ENCODE results near the gene PLEKHA5.
"Not testable (repeated sequence)": the region's sequence is repeated elsewhere in the genome, so short reads cannot be mapped to it uniquely, and the experiment has no call there.

The PLEKHA5 gene

DNA sequence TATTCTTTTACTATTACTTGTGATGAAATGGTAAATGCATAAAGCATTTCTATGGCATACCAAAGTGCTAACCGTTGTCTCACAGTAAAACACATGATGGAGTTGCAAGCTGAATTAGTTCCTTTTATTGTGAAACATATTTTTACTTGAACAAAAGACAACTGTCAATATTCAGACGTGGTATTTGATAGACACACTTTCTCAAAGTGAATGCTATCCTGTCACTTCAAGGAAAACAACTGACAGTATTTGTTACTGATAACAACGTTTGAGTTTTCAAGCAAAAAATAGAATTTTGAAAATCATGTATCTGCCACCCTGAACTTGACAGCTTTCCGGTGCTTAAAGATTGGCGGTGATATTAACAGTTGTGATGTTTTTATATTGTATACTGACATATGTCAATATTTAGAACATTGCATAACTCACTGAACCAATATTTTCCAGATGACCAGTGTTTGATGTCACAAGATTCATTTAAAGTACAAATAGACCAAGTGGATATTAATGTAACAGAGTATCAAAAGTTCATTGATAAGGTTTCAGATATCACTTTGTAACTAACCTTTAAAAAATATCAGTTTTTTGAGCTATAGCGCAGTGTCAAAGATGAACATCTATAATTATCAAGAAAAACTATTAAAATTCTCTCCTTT is 156.4 kb downstream of the PLEKHA5 start:
- no peak for DNase-seq

- DNase-seq, result no peak
Observed at GRCh38 chr12:19287302-19287701, 157.8 kb downstream of the PLEKHA5 start.

DNA sequence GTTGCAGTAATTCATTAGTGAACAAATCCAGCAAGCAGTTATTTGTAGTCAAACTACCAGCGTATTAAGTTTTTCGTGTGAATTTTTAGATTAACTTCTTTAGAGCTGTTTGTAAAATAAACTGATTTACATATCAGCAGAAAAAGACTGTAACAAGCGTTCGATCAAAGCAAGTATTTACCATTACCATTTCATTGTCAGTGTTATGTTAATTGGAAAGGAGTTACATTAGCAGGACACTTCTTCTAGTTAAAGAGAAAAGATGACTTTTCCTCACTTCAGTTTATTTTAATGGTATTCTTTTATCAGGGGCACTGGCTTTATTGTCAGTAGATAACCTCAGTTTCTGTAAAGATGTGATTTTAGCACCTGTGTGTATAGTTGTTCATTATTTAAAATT is 158.6 kb downstream of the PLEKHA5 start:
- no peak for DNase-seq

- no peak for DNase-seq
Observed at GRCh38 chr12:19288603-19289244, 159.2 kb downstream of the PLEKHA5 start.

DNA sequence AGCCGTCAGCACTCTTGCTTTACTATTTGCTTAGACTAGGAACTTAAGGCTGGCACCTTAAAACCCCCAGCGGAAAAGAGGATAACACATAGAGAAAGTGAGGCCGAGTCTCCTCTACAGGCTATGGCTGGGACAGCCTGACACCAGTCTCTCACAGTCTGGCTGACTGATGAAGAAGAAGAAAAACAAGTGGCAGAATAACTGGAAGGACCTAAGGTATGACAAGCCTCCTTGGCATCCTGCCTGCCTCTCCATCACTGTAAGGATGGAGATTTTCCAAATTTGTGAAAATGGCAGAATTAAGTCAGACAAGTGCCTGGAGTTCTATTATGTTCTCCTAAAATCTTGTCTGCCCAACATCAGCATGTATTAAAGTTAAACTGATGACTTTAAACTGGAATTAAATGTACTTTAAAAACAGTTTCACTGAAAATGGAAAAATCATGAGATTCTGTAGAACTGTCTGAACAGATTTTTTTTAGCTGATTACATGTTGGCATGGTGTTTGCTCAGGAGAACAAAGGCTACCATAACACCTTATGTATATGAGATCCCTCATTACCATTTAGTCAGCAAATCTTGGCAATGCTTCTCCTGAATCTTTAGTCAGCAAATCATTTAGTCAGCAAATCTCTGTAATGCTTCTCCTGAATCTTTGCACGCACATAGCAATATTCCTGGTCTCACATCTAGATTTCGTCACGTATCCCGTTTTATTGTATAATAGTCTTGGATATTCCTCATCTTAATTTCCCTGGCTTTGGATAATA is 169.5 kb downstream of the PLEKHA5 start:
- DNase-seq, result no peak

DNA sequence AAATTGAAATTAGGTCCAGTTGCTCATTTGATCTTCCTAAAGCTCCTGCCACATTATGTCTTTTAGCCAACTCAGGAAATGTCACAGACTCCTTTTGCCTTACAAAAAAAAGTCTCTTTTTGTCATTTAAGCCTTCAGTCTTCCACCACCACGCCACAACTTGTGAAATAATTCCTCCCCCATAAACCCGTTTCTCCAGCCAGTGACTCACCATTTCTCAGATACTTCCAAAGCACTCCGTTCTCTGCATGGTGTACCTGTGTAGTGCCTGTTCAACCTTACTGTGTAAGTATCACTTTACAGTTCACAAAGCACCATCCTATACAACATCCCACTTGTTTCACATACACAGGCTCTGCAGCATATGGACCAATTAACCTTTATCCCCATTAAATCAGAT is 170.2 kb downstream of the PLEKHA5 start:
- DNase-seq, result no peak

- no peak for DNase-seq
Observed at GRCh38 chr12:19301223-19301622, 171.7 kb downstream of the PLEKHA5 start.

- no peak for DNase-seq
Observed at GRCh38 chr12:19301688-19302087, 172.2 kb downstream of the PLEKHA5 start.

DNA sequence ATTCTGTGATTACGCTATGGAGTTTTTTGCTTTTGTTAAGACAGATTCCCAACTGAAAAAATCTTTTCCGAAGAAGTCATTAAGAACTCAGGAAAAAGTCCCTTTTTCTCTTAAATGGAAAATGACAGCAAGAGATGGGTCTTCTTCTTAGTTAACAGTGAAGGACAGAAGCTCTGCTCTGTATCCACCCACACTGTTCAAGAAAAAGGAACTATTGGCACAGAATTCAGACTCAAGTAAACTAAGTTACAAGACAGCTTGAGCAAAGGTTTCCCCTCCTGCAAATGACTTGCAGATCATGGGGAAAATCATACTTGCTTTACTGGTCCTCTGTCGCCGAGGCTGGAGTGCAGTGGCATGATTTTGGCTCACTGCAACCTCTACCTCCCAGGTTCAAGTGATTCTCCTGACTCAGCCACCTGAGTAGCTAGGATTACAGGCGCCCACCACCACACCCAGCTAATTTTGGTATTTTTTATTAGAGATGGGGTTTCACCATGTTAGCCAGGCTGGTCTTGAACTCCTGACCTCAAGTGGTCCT is 172.6 kb downstream of the PLEKHA5 start:
- DNase-seq, result no peak

GRCh38 chr12:19303496-19303895 is 174.0 kb downstream of the PLEKHA5 start:
- DNase-seq, result no peak

DNA sequence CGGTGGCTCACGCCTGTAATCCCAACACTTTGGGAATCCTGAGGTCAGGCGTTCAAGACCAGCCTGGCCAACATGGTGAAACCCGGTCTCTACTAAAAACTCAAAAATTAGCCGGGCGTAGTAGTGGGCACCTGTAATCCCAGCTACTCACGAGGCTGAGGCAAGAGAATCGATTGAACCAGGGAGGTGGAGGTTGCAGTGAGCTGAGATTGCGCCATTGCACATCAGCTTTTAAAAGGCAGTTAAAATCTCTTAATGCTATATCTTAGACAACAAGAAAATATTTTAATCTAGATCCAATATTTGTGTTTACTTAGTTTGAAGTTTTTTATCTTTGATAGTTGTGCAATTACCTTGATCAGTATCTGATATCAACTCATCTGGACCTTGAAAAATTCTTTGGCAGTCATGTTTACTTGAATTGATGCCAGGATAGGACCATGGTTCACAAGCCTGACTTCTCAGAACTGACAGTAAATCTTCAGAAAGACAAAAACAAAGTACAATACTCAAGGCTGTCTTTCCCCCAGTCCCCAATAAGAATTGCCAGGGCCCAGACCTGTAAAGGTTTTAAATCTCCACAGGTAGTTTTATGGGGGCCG is 174.7 kb downstream of the PLEKHA5 start:
- DNase-seq, result no peak

DNA sequence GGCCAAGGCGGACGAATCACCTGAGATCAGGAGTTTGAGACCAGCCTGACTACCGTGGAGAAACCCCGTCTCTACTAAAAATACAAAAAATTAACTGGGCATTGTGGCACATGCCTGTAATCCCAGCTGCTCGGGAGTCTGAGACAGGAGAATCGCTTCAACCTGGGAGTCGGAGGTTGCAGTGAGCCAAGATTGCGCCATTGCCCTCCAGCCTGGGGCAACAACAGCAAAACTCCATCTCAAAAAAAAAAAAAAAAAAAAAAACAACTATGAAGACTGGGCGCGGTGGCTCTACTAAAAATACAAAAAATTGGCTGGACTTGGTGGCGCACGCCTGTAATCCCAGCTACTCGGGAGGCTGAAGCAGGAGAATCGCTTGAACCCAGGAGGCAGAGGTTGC is 176.1 kb downstream of the PLEKHA5 start:
- DNase-seq, result not testable (repeated sequence)

DNA sequence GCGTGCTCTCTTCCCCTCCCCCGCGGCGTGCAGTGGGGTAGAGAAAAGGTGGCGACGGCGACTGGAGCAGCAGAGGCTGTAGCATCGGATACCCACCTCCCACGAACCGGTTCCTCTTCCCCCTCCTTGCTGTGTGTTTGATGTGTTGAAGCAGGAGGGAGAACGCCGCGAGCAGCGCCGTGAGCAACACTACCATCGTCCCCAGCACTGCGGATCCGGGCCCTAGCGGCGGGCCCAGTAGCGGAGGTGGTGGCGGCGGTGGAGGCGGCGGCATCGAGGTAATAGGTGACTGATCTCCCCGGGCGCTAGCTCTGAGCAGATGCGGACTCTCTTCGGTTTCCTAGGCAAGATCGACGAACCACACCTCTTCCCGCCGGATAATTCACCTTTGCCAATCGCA is 176.8 kb downstream of the PLEKHA5 start:
- no peak for DNase-seq

GRCh38 chr12:19307451-19307850 is 177.9 kb downstream of the PLEKHA5 start:
- DNase-seq, result no peak

DNA sequence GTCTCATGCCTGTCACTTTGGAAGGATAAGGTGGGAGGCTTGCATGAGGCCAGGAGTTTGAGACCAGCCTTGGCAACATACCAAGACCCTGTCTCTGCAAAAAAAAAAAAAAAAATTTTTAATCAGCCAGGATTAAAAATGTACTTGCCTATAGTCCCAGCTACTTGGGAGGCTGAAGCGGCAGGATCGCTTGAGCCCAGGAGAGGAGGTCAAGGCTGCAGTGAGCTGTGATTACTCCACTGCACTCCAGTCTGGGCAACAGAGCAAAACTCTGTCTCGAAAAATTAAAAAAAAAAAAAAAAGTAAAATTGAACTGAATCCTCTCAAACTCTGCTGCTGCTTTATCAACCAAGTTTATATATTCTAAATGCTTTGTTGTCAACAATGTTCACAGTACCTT is 181.6 kb downstream of the PLEKHA5 start:
- DNase-seq, result no peak

DNA sequence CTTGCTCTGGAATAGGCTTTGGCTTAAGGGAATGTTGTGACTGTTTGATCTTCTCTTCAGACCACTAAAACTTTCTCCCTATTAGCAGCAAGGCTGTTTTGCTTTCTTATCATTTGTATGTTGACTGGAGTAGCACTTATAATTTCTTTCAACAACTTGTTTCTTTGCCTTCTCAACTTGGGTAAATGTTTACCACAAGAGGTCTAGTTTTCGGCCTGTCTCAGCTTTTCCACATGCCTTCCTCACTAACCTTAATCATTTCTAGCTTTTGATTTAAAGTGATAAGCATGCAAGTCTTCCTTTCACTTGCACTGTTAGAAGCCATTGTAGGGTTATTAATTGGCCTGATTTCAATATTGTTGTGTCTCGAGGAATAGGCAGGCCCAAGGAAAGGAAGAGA is 183.1 kb downstream of the PLEKHA5 start:
- DNase-seq, result no peak

DNA sequence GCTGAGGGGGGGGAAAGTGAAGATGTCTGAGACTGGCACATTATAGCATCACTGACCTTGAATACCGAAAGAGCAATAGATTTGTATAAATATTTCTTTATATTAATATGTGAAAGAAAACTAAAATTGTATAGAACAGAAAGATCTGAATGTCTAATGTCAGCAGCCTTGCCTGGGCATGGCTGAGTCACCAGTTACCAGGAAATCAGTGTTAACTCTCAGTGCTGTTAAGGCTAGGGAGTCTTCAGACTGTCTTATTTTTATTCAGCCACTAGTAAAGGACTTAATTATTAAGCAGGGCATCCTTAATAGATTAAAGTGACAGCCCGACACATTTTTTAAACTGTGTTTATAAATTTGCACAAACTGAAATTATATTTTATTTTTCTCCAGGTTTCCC is 186.9 kb downstream of the PLEKHA5 start:
- no peak for DNase-seq

DNA sequence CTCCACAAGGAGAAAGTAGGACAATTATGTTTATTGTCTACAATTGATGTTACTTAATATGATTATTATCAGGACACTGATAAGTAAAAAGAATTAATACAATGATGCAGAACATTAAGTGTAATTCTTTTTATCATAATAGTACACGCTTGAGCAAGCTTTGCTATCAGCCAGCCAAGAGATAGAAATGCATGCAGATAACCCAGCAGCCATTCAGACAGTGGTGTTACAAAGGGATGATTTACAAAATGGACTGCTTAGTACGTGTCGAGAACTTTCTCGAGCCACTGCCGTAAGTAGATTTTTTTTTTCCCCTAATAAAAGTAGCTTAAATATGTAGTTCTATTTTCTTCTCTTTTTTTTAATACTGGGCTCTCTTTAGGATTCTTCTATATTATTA is 192.8 kb downstream of the PLEKHA5 start:
- no peak for DNase-seq

DNA sequence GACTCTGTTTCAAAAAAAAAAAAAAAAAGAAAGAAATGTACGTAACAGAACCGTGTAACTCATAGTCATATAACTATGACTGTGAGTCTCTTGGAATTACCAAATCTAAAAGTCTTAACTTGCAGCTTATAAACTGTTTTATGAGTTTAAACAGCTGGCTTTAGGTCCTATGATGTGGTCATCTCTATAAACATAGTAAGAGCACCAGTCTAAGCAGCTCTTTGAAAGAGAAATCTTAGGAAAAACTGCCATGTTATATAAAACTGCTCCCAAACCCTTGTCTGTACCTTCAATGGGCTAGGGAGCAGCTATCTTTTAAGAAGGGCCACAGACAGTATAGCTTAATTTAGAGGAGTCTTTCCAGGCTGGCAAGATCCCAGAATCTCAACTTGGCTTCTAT is 194.3 kb downstream of the PLEKHA5 start:
- DNase-seq, result no peak

DNA sequence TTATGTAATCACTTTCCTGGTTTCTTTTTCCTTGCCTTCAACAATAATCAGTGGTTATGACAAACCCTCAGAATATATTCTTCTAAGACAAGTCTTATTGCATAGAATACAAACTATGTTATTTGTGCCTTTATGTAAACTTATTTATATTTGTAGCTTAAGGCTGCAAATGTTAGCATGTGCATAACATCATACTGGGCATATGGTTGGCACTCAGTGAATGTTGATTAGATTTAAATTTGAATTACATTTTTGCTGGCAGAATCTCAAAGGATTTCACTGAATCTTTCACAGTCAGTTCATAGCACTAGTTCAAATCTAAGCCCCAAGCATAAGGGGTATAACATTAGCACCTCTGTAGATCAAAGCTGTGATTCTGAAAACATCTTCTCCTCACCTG is 196.6 kb downstream of the PLEKHA5 start:
- no peak for DNase-seq

DNA sequence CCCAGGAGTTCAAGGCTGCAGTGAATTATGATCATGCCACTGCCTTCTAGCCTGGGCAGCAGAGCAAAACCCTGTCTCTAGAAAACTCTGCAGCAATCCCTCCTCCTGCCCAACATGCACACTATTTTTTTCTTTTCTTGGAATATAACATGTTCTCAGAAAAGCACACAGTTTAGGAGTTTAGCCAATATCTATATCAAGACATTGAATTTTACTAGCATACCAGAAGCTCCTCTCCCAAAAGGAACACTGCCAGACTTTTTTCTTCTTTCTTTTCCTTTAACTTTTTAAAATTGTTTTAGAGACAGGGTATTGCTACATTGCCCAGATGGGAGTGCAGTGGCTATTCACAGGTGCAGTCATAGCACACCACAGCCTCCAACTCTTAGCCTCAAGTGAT is 202.7 kb downstream of the PLEKHA5 start:
- DNase-seq, result no peak

DNA sequence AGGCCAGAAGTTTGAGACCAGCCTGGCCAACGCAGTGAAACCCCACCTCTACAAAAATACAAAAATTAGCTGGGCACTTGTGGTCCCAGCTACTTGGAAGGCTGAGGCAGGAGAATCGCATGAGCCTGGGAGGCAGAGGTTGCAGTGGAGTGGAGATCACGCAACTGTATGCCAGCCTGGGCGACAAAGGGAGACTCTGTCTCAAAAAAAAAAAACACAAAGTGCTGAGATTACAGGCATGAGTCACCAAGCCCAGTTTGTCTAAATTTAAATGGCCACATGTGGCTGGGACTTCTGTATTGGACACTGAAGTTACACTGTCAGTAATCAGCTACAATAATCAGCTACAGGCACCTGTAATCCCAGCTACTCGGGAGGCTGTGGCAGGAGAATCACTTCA is 208.9 kb downstream of the PLEKHA5 start:
- DNase-seq, result no peak

DNA sequence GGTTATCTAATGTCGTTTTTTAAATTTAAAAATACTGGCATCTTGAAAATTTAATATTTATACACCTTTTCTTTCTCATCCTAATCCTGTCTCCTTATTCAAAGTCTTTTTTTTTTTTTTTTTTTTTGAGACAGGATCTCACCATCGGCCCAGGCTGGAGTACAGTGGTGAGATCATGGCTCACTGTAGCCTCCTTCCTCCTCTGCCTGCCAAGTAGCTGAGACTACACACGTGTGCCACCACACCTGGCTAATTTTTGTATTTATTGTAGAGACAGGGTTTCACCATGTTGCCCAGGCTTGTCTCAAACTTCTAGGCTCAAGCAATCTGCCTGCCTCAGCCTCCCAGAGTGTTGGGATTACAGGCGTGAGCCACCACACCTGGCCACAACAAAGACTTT is 221.3 kb downstream of the PLEKHA5 start:
- DNase-seq, result not testable (repeated sequence)

DNA sequence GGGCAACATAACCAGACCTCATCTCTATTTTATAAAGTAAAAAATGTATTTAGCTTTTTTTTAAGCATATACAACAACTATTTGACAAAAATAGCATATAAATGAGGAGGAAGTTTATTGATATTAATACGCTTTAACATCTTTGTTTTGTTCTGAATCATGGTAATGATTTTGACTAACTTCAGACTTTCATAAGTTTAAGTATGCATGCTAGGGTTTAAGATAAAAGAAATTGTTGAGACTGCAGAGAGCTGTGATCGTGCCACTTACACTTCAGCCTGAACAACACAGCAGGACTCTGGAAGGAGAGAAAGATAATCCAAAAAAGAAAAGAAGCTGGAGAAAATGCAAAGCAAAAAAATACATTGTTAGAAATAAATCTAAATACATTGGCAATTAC is 221.8 kb downstream of the PLEKHA5 start:
- DNase-seq, result no peak

Data from right hindlimb (tissue), 1 donor.